HG02981 (cell line): ENCODE results near the gene MACROD2.
"Not testable (repeated sequence)": the region's sequence is repeated elsewhere in the genome, so short reads cannot be mapped to it uniquely, and the experiment has no call there.

Experiments used
- ATAC-seq: cut with Tn5 transposase; IDR thresholded peaks from one replicate; pipeline ENCODE4 v1.9.1; 2021; ENCODE audit warnings: mild to moderate bottlenecking, moderate library complexity; ENCODE audit not compliant: unreplicated experiment

Gene MACROD2

DNA sequence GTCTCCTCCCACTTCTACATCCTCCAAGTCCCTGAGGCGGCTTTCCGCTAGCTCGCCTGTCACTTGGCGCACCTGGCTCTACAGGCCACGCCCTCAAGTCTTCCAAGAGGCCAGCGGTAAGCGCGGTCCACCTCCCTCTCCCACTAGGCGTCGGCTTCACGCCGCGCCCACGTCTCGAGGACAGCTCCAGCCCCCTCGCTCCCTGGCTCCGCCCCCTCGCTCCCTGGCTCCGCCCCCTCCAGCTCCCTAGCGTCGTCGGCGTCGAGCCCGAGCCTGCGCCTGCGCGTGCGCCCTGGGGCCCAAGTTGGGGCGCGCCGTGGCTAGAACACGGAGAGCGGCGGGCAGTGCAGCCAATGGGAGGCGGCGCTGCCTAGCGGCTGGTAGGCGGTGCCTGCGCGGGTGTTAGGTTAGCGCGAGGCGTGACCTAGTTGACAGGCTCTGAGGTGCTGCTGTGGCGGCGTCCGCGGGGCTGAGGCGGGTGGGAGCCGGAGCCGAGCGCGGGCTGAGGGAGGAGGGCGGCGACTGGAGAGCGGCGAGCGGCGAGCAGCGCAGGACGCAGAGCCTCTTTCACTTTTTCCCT, at the start of gene MACROD2:
MACROD2 (plus strand) TSS at position 431 of the 580 bp plus-strand sequence.
- ATAC-seq = peak; percentile 82

DNA sequence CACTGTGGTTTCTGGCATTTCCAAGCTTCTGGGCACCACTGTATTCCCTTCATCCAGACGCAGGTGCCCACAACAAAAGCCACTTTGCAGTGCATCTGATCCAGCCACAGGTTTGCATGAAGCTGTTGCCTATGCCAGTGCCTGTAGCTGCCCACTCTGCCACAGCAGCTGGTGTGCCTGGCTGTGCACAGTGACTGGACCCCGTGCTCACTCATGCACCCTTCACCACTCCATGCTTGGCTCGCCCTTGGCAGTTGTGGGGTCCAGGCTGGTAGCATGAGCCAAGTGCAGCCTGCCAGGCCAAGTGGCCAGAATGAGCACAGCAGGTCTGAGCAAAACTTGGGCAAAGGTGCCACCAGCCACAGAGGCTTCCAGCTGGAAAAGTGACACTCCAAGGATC, 47.6 kb upstream of the MACROD2 start:
- ATAC-seq = no peak

DNA sequence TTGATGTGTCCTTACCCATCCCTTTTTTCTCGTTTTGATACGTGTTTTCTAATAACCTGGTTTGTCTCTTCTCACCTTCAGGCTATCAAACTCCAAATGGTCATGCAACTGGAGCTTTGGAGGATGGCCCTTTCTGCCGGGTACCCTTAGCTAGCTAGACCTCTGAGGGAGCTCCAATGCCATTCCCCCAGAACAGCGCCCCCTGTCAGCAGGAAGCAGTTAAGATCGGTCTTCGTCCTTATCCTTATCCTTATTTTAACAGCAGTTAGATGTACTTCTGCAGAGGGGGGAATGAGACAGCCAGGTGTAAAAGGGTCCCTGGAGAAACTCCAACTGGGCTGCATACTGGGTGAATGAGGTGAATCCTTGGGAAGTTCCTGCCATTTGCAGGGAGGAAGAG, 42.1 kb upstream of the MACROD2 start:
- ATAC-seq = no peak

DNA sequence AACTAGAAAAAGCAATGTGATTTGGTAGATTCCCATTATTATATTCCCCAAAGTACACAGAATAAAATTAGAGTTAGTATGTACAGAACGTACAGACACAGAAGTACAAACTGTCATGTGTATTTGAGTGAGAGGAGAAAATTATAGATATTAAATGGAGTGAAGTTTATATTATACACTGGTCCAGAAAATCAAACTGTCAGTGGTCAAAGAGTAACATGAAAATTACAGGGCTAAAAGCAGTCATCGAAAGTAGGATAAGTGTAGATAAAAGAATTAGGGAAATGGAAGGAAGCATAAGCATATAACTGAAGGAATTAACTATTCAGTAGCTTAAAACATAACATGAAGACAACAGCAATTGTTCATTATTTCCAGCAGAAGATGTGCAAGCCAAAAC, 35.2 kb upstream of the MACROD2 start:
- no peak for ATAC-seq

DNA sequence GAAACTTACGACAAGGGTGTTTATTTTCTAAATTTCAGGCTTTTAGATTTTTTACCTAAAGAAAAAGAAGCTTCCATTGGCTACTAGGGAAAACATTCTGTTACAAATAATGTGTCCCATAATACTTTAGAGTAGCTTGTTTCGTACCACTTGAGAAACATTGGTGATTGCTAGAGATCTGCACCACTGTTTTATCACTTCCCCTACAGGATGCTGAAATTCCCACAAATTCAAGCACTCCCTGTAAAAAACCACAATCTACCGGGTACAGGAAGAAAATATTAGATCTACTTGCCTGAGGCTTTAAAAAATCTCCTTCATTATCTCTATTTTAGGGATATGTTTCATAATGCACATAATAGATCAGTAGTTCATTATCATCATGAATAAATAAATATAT, 34.8 kb upstream of the MACROD2 start:
- ATAC-seq = no peak

DNA sequence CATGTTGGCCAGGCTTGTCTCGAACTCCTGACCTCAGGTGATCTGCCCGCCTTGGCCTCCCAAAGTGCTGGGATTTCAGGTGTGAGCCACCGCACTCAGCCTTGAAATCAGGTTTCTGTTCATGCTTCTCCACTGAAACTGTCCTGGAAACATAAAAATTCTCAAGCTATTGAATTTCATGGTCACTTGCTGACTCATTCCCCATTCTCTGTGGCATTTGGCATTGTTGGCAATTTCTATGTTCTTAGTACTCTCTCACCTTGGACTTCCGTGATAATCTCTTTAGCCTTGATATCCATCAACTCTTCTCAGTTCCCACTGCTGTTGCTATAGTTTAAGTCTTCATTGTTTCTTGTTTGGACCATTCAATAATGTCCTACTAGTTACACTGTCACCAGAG, 11.1 kb upstream of the MACROD2 start:
- ATAC-seq = no peak

DNA sequence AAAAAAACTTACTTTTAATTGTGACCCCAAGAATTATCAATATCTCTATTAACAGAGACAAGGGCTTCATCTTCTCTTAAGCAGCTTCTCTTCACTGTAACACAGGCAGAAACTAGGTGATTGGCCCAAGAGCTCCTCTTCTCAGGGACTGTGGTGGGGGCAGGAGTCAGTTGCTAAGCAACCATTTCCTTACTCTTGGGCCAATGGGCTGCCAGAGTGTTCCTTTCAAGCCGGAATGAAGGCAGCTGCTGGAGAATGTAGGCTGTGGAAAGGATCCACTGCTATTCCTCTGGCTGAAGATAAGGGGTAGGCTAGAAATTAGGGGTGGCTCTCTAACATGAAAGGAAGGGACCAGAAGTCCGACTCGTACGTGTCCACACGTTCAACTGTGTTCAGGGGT, 4.9 kb upstream of the MACROD2 start, which contains the start of gene SEL1L2:
SEL1L2 (minus strand) TSS at position 150 of the 400 bp plus-strand sequence; CDS start at position 70, 80 bp downstream.
- no peak for ATAC-seq

DNA sequence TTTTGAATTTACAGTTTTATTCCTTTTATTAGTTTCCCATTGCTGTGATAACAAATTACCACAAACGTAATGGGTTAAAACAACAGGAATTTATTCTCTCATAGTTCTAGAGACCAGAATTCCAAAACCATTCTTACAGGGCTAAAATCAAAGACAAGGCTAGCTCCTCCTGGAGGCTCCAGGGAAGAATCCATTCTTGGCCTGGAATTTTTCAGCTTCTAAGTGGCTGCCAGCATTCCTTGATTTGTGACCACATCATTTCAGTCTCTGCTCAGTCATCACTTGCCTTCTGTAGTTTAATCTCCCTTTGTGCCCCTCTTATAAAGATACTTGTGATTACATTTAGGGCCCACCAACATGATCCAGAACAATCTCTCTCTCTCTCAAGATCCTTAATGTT, 4.0 kb upstream of the MACROD2 start:
- ATAC-seq = no peak

DNA sequence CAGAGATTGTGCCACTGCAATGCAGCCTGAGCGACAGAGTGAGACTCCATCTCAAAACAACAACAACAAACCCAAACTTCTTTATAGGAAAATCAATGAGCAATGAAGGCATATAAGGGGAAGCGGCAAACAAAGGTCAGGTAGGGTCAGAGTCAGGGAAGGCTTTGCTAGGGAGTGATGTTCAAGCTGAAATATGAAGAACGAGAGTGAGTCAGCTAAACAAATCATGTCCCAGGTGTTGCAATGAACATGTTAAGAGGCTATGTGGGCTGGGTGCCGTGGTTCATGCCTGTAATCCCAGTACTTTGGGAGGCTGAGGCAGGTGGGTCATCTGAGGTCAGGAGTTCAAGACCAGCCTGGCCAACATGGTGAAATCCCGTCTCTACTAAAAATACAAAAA, 3.4 kb upstream of the MACROD2 start:
- not testable (repeated sequence) for ATAC-seq

DNA sequence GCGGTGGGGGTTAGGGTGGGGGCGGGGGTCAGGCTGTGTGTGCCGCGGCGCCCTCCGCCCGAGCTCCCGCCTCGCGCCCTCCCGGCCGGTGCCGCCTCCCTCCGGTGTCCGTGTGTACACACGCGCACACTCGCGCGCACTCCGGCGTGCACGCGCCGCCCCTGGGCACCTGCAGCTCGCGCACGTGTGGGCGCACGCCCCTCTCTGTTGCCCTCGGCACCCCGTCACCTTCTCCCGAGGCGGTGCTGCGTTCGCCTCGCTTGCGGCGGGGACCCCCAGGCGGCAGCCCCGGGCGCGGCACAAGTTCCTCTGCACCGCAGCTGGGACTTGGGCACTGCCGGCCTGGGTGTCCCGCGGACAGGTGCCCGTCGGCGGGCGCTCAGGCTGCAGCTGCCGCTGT, 525 bp downstream of the MACROD2 start:
- no peak for ATAC-seq

DNA sequence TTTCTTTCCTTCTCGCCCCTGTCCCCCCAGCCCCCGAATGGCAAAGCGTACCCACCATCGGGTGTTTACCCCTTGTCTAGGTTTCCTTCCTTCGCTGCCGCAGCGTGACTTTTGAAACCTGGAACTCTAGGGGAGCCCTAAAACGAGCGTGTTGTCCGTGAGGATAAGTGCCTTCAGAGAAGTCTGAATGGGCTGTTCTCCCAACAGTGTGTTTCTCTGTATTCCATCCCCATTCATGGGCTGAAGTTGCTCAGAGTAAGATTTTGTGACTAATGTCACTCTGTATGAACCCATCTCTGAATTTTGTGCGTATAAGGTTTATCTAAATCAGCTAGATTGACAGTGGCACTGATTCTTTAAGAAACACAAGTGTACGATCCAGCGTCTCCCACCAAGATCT, 949 bp downstream of the MACROD2 start:
- no peak for ATAC-seq

DNA sequence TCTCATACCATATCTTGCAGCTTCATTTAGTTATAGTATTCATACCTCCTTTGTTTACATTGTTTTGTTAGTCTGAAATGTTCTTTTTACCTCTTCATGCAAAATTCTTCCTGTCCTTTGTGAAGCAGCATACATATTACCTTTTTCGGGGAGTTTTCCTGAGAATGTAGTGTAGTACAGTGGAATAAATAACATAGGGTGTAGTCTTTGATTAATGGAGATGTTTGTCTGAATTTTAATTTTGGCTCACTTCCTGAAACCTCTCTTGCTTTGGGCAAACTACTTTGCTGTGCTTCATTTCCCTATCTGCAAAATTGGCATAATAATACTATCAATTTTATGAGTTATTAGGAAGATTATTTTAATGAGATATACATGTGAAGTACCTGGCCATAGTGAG, 5.6 kb downstream of the MACROD2 start:
- no peak for ATAC-seq

DNA sequence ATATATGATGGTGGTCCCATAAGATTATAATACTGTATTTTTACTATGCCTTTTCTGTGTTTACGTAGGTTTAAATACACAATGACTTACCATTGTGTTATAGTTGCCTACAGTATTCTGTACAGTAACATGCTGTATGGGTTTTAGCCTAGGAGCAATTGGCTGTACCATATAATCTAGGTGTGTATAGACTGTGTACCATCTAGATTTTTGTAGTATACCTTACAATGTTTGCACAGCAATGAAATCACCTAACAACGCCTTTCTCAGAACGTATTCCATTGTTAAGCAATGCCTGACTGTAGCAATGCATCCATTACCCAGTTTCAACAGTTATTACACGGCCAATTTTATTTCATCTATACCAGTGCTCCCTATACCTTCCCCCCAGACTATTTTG, 10.7 kb downstream of the MACROD2 start:
- ATAC-seq = no peak

DNA sequence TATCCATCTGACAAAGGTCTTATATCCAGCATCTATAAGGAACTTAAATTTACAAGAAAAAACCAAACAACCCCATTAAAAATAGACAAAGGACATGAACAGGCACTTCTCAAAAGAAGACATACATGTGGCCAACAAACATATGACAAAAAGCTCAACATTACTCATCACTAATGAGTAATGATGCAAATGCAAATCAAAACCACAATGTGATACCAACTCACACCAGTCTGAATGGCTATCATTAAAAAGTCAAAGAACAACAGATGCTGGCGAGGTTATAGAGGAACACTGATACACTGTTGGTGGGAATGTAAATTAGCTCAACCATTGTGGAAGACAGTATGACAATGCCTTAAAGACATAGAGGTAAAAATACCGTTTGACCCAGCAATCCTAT, 13.9 kb downstream of the MACROD2 start:
- ATAC-seq = no peak

DNA sequence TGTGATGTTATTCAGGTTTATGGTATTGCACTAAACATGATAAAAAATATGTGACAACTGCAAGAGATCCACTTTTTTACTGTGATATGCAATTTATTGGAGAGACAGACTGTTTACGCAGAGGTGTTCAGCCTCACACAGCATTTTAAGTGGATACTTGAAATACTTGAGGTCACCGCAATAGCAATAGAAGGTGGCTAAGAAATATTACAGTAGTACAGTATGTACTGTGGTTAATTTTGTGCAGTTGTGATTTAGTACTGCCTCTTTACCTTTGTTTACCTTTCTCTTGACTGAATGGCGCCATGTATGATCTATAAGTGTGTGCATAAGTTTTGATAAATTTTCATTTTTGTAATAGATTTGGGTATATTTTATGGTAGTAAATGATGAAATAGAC, 17.4 kb downstream of the MACROD2 start:
- no peak for ATAC-seq

DNA sequence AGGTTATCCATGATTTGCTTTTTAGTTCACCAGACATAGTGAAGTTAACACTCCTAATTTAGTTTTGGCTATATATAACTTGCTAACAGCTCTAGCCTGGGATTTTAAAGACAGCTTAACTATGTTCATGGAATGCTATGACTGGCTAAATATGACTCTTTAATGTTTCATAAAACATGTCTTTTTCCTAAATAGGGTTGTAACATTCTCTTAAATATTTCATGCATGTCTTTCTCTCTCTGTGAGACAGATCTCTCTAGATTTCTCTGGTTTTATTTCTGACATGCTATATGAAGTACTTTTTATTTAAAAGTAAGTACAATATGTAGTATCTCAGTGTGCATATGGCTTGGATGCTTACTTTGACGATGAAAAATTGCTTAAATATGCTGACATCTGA, 35.7 kb downstream of the MACROD2 start:
- ATAC-seq = no peak

DNA sequence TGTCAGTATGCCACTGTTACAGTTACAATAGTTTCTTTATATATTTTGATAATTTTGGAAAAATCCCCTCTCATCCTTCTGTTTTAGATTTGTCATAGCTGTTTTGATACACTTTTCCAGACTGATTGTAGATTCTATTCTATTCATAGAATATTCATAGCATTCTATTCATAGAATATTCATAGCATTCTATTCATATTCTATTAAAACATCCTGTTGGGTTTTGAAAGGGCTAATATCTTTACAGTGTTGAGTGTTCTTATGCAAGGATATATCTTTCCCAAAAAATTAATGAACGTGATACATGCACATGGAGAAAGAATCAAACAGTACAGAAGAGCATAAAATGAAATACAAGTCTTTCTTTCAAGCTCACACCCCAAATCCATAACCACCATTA, 38.0 kb downstream of the MACROD2 start:
- ATAC-seq = no peak

DNA sequence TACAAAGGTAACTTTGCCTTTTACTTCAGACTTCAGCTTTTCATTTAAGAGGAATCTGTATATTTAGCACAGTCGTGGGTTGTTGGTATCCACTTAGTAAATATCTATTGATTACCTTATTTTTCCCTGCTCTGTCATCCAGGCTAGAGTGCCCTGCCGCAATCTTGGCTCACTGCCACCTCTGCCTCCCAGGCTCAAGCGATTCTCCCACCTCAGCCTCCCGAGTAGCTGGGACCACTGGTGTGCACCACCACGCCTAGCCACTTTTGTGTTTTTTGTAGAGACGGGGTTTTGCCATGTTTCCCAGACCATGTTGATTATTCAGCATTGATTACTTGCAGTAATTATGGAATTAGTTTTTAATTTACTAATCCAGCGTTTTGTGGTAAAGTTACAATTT, 41.3 kb downstream of the MACROD2 start:
- ATAC-seq = no peak

DNA sequence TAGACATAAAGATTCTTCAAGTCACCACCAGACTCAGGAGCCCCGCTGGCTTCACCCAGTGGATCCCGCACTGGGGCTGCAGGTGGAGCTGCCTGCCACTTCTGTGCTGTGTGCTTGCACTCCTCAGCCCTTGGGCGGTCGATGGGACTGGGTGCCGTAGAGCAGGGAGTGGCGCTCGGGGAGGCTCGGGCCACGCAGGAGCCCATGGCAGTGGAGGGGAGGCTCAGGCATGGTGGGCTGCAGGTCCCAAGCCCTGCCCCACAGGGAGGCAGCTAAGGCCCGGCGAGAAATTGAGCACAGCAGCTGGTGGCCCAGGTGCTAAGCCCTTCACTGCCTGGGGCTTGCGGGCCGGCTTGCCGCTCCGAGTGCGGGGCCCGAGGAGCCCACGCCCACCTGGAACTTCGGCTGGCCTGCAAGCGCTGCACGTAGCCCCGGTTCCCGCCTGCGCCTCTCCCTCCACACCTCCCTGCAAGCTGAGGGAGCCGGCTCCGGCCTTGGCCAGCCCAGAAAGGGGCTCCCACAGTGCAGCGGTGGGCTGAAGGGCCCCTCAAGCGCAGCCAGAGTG, 49.5 kb downstream of the MACROD2 start:
- not testable (repeated sequence) for ATAC-seq

DNA sequence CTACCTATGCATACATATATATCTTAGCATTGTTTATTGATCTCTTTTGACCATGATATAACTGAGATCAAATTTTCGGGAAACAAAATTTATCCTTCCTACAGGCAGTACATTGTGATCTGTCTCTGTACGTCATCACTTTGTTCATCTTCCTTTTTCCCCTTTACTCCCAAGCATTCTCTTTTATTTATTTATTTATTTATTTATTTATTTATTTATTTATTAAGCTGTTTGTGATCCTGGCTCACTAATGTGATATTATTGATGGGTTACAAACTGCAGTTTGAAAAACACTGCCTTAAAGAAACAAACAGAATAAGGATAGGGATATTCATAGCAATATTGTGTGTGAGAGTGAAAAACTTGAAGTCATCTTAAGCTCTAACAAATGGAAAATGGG, 51.2 kb downstream of the MACROD2 start:
- no peak for ATAC-seq

DNA sequence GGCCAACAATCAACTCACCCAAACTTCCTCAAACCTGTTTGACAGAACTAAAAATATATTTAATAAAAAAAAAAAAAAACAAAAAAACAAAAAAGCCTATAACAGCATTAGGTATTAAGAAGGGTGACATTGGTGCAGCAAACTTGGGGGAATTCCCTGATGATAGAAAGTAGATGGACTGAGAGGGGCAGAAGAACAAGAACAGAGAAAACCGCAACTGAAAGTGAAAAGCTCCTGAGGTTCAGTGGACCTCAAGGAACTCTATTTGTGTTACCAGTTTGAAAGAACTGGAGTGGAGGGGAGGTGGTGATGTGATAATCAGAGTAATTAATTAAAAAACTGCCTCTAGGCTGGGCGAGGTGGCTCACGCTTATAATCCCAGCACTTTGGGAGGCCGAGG, 53.8 kb downstream of the MACROD2 start:
- ATAC-seq = peak; percentile 85

DNA sequence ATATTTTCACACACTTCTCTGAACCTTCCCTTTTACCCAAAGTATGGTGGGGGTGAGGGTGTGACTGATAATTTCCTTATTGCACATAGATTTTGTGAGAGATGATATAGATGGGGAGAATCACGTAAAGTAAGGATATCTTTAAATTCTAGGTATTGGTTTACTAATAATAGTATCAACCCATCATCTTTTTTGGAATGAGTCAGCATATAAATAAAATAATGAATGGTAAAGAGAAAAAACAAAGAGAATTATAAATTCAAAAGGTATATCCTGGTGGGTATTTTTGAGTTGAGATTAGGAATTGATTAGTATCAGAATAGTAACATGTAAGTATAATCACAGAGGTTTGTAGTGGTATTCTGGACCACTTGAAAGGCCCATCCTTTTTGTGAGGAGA, 56.1 kb downstream of the MACROD2 start:
- no peak for ATAC-seq

DNA sequence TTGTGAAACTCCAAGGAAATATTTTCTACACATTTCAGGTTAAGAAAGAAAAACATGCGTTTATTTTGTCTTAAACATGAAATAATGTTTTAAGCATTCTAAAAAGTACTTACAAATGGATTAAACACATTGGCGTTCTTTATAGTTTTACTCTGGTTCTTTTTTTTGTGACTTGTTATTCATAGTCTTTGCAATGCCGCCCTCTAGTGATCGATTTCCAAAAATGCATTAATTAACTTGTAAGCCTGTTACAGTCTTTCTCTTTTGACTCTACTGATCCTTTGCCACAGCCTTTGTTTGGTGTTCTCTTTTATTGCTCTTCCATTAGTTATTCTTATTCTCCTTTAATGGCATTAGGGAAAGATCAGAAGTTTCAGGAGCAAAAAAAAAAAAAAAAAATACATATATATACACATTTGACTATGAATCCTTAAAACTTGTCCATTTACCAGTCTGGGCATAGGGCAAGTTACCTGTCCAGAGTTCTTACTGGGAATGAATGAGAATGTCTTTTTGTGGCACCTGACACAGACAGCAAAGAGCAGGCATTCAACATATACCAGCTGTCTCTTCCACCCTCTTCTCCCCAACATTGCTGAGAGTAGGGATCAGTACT, 59.9 kb downstream of the MACROD2 start:
- no peak for ATAC-seq
